Measurements from ENCODE around the gene NDUFS6.
"Not testable (repeated sequence)": the region's sequence is repeated elsewhere in the genome, so short reads cannot be mapped to it uniquely, and the experiment has no call there.

Gene NDUFS6

GRCh38 chr5:1815071-1815786 is 14.0 kb downstream of the NDUFS6 start:
- H2BK120ac ChIP-seq (ENCODE audit: insufficient read depth, low read length, poor library complexity) = no peak overlapping the region
- no peak overlapping the region for H2AFZ ChIP-seq (ENCODE audit: insufficient read depth, low read length, poor library complexity)
- no peak overlapping the region for H3K9ac ChIP-seq (ENCODE audit: low read length)
- WGBS (ENCODE audit: extremely low coverage, insufficient coverage, insufficient read length) = no CpG with 5 or more reads among the region's 18 CpGs
- no peaks in the 10 kb centered on the region for H3K27me3 ChIP-seq (ENCODE audit: insufficient read depth, low read length)
- no peak overlapping the region for H3K18ac ChIP-seq (ENCODE audit: low read length)
- H3K14ac ChIP-seq (ENCODE audit: low read length) = no peak overlapping the region
- H3K79me1 ChIP-seq (ENCODE audit: low read length) = no peaks in the 10 kb centered on the region
- H3K23ac ChIP-seq (ENCODE audit: low read length) = no peak overlapping the region
- H3K36me3 ChIP-seq (ENCODE audit: control insufficient read depth in 1 of 2, insufficient read depth in 2 of 2, low read length in 2 of 2) = peaks cover 42 to 46% of the 10 kb centered on the region in 2 experiments
- no peaks in the 10 kb centered on the region for H3K79me2 ChIP-seq (ENCODE audit: control insufficient read depth, insufficient read depth, low read length, poor library complexity)
- no peak overlapping the region for H2BK5ac ChIP-seq (ENCODE audit: low read depth, low read length, poor library complexity)
- no peak overlapping the region for H3K4me3 ChIP-seq (ENCODE audit: low read depth, low read length)
- no peak overlapping the region for H4K12ac ChIP-seq (ENCODE audit: low read depth, low read length)
- H3K27ac ChIP-seq (ENCODE audit: low read depth, low read length) = no peak overlapping the region
- no peak overlapping the region for H3K4ac ChIP-seq (ENCODE audit: low read depth, low read length)
- H3K9me3 ChIP-seq (ENCODE audit: insufficient read depth, low read depth, low read length) = no peaks in the 10 kb centered on the region
- H4K91ac ChIP-seq (ENCODE audit: low read depth, low read length) = no peak overlapping the region
- no peak overlapping the region for H4K8ac ChIP-seq (ENCODE audit: low read depth, low read length)
- no peak for DNase-seq
- H2BK12ac ChIP-seq (ENCODE audit: low read length) = no peak overlapping the region
- no peak overlapping the region for H3K4me2 ChIP-seq (ENCODE audit: low read length)
- H2AK5ac ChIP-seq (ENCODE audit: low read length) = no peak overlapping the region
- no peaks in the 10 kb centered on the region for H3K4me1 ChIP-seq (ENCODE audit: control insufficient read depth in 1 of 2, insufficient read depth in 2 of 2, low read length in 2 of 2)

DNA sequence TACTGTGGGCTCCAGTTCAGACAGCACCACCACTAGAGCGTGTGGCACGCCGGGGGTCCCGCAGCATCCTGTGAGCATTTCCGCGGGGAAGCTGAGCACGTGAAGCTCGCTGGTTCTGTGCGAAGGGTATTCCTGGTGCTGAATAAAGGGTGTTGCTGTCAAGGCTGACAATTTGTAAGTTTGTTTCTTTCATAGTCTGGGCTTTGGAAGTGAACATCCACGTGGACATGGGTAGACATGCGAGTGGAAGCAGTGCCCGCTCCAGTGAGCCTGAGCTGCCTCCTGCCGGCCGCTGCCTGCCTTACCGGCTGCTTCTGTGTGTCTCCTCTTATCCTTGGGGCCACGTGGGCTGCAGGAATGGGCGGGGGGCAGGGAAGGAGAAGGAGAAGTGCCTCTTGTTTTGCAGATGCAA is 14.7 kb downstream of the NDUFS6 start:
- H3K27ac ChIP-seq (ENCODE audit: low read depth, low read length) = no peak overlapping the region
- H2AK5ac ChIP-seq (ENCODE audit: low read length) = no peak overlapping the region
- H2BK120ac ChIP-seq (ENCODE audit: insufficient read depth, low read length, poor library complexity) = no peak overlapping the region
- H3K27me3 ChIP-seq (ENCODE audit: insufficient read depth, low read length) = no peaks in the 10 kb centered on the region
- no peak overlapping the region for H4K12ac ChIP-seq (ENCODE audit: low read depth, low read length)
- H2AFZ ChIP-seq (ENCODE audit: insufficient read depth, low read length, poor library complexity) = no peak overlapping the region
- H3K4me3 ChIP-seq (ENCODE audit: low read depth, low read length) = no peak overlapping the region
- no peak overlapping the region for H4K91ac ChIP-seq (ENCODE audit: low read depth, low read length)
- H3K23ac ChIP-seq (ENCODE audit: low read length) = no peak overlapping the region
- H3K4ac ChIP-seq (ENCODE audit: low read depth, low read length) = no peak overlapping the region
- H3K14ac ChIP-seq (ENCODE audit: low read length) = no peak overlapping the region
- no CpG with 5 or more reads among the region's 17 CpGs for WGBS (ENCODE audit: extremely low coverage, insufficient coverage, insufficient read length)
- no peak overlapping the region for H4K8ac ChIP-seq (ENCODE audit: low read depth, low read length)
- no peaks in the 10 kb centered on the region for H3K9me3 ChIP-seq (ENCODE audit: insufficient read depth, low read depth, low read length)
- H2BK12ac ChIP-seq (ENCODE audit: low read length) = no peak overlapping the region
- no peak for DNase-seq
- no peak overlapping the region for H2BK5ac ChIP-seq (ENCODE audit: low read depth, low read length, poor library complexity)
- peaks cover 44 to 47% of the 10 kb centered on the region in 2 experiments for H3K36me3 ChIP-seq (ENCODE audit: control insufficient read depth in 1 of 2, insufficient read depth in 2 of 2, low read length in 2 of 2)
- H3K18ac ChIP-seq (ENCODE audit: low read length) = no peak overlapping the region
- H3K4me1 ChIP-seq (ENCODE audit: control insufficient read depth in 1 of 2, insufficient read depth in 2 of 2, low read length in 2 of 2) = no peaks in the 10 kb centered on the region
- no peak overlapping the region for H3K9ac ChIP-seq (ENCODE audit: low read length)
- H3K79me1 ChIP-seq (ENCODE audit: low read length) = no peaks in the 10 kb centered on the region
- H3K79me2 ChIP-seq (ENCODE audit: control insufficient read depth, insufficient read depth, low read length, poor library complexity) = no peaks in the 10 kb centered on the region
- no peak overlapping the region for H3K4me2 ChIP-seq (ENCODE audit: low read length)

GRCh38 chr5:1816495-1817089 is 15.4 kb downstream of the NDUFS6 start:
- not testable (repeated sequence) for H3K4me1 ChIP-seq (ENCODE audit: control insufficient read depth in 1 of 2, insufficient read depth in 2 of 2, low read length in 2 of 2); H3K9me3 ChIP-seq (ENCODE audit: insufficient read depth, low read depth, low read length); H3K79me2 ChIP-seq (ENCODE audit: control insufficient read depth, insufficient read depth, low read length, poor library complexity); H2BK12ac ChIP-seq (ENCODE audit: low read length); H2BK5ac ChIP-seq (ENCODE audit: low read depth, low read length, poor library complexity); H3K14ac ChIP-seq (ENCODE audit: low read length); H3K27me3 ChIP-seq (ENCODE audit: insufficient read depth, low read length); H4K12ac ChIP-seq (ENCODE audit: low read depth, low read length); H3K79me1 ChIP-seq (ENCODE audit: low read length); H3K4me2 ChIP-seq (ENCODE audit: low read length); H2AFZ ChIP-seq (ENCODE audit: insufficient read depth, low read length, poor library complexity); H4K91ac ChIP-seq (ENCODE audit: low read depth, low read length); H4K8ac ChIP-seq (ENCODE audit: low read depth, low read length); H3K4me3 ChIP-seq (ENCODE audit: low read depth, low read length); H2BK120ac ChIP-seq (ENCODE audit: insufficient read depth, low read length, poor library complexity); H2AK5ac ChIP-seq (ENCODE audit: low read length); H3K4ac ChIP-seq (ENCODE audit: low read depth, low read length); DNase-seq; H3K23ac ChIP-seq (ENCODE audit: low read length); H3K9ac ChIP-seq (ENCODE audit: low read length); H3K27ac ChIP-seq (ENCODE audit: low read depth, low read length); H3K18ac ChIP-seq (ENCODE audit: low read length)
- over 99% methylated on average over 13 of the region's 18 CpGs for WGBS (ENCODE audit: extremely low coverage, insufficient coverage, insufficient read length)
- H3K36me3 ChIP-seq (ENCODE audit: control insufficient read depth in 1 of 2, insufficient read depth in 2 of 2, low read length in 2 of 2) = peaks cover 48 to 54% of the 10 kb centered on the region in 2 experiments

DNA sequence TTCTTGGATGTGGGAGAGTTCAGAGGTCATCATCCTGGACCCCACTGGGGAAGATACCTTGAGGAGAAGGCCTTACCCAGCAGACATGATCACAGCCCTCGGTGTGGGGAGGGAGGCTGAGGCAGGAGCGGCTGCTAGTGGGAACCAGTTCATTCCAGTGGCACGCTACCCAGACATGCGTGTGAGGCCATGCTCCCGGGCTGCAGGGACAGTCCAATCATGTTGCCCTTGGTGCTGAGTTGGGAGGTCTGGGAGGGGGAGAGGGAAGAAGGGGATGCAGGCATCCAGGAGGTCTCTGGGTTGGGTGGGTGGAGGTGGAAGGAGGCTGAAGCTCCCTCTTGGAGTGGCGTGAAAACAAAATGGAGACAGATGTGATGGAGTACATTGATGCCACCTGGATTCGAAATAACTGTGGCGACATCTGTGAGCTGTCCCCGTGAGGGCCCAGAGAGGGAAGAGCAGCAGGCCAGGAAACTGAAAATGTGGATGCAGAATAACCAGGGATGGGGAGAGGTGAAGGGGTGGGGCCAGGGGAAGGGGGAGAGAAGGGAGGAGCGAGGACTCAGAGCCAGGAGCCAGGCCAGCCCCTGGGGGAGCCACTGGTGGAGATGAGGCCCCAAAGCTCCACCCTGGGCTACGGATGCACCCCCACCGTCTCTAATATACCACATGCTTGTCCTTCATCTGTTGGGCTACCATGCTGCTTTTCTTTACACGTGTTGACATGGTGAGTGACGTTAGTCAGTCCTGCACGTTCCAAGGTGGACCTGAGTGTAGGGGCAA is 16.2 kb downstream of the NDUFS6 start:
- H3K79me1 ChIP-seq (ENCODE audit: low read length) = no peaks in the 10 kb centered on the region
- no peak overlapping the region for H3K4me3 ChIP-seq (ENCODE audit: low read depth, low read length)
- no peak overlapping the region for H4K12ac ChIP-seq (ENCODE audit: low read depth, low read length)
- no peak overlapping the region for H3K27ac ChIP-seq (ENCODE audit: low read depth, low read length)
- H2BK120ac ChIP-seq (ENCODE audit: insufficient read depth, low read length, poor library complexity) = no peak overlapping the region
- no peak overlapping the region for H4K8ac ChIP-seq (ENCODE audit: low read depth, low read length)
- no peak overlapping the region for H2BK12ac ChIP-seq (ENCODE audit: low read length)
- no peak overlapping the region for H2AFZ ChIP-seq (ENCODE audit: insufficient read depth, low read length, poor library complexity)
- H3K9ac ChIP-seq (ENCODE audit: low read length) = no peak overlapping the region
- no peak overlapping the region for H3K14ac ChIP-seq (ENCODE audit: low read length)
- no peak overlapping the region for H3K23ac ChIP-seq (ENCODE audit: low read length)
- no peak overlapping the region for H2BK5ac ChIP-seq (ENCODE audit: low read depth, low read length, poor library complexity)
- H2AK5ac ChIP-seq (ENCODE audit: low read length) = no peak overlapping the region
- H3K18ac ChIP-seq (ENCODE audit: low read length) = no peak overlapping the region
- DNase-seq = no peak
- no peak overlapping the region for H3K4ac ChIP-seq (ENCODE audit: low read depth, low read length)
- no peak overlapping the region for H4K91ac ChIP-seq (ENCODE audit: low read depth, low read length)
- no peaks in the 10 kb centered on the region for H3K9me3 ChIP-seq (ENCODE audit: insufficient read depth, low read depth, low read length)
- no peaks in the 10 kb centered on the region for H3K79me2 ChIP-seq (ENCODE audit: control insufficient read depth, insufficient read depth, low read length, poor library complexity)
- no peak overlapping the region for H3K4me2 ChIP-seq (ENCODE audit: low read length)
- H3K4me1 ChIP-seq (ENCODE audit: control insufficient read depth in 1 of 2, insufficient read depth in 2 of 2, low read length in 2 of 2) = no peaks in the 10 kb centered on the region
- peaks cover 48 to 58% of the 10 kb centered on the region in 2 experiments for H3K36me3 ChIP-seq (ENCODE audit: control insufficient read depth in 1 of 2, insufficient read depth in 2 of 2, low read length in 2 of 2)
- WGBS (ENCODE audit: extremely low coverage, insufficient coverage, insufficient read length) = no CpG with 5 or more reads among the region's 15 CpGs
- H3K27me3 ChIP-seq (ENCODE audit: insufficient read depth, low read length) = no peaks in the 10 kb centered on the region
